Ishikawa (cell line): ENCODE data around the gene ACVR1C.

ENCODE experiments used
- FOXM1 ChIP-seq: IDR thresholded peaks from 2 replicates; pipeline ENCODE4 v1.6.1; 2012; ENCODE audit warnings: low read depth, borderline replicate concordance
- NFIC ChIP-seq: IDR thresholded peaks from 2 replicates; pipeline ENCODE4 v1.6.1; 2012
- TAF1 ChIP-seq: IDR thresholded peaks from 2 replicates; pipeline ENCODE4 v1.6.1; 2012; ENCODE audit warnings: low read depth, mild to moderate bottlenecking
- TF ChIP-seq, protein P1 (sequence below): IDR thresholded peaks from 2 replicates; pipeline ENCODE4 v1.6.1; 2012; ENCODE audit warnings: low read depth, mild to moderate bottlenecking
- TF ChIP-seq, protein P2 (sequence below): IDR thresholded peaks from 2 replicates; pipeline ENCODE4 v1.6.1; 2012

DNA sequence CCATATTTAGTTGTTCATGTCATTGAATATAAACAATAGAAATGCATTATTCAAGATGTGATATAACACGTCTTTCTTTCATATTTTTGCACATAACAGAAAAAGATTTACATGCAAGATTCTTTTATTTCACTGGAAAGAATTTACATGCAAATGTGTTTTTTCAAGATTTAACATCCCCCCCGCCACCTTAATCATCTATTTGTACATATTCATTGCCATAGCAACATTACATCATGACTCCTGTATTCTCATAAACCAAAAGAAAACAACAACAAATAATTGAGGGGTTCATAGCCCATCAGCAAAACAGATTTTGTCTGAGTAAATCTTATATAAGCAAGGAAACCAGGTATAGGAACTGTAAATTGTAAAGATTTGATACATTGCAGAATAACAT, 3.2 kb upstream of the ACVR1C start:
- no peak for TF ChIP-seq NFIC
- TF ChIP-seq, protein P1, sequence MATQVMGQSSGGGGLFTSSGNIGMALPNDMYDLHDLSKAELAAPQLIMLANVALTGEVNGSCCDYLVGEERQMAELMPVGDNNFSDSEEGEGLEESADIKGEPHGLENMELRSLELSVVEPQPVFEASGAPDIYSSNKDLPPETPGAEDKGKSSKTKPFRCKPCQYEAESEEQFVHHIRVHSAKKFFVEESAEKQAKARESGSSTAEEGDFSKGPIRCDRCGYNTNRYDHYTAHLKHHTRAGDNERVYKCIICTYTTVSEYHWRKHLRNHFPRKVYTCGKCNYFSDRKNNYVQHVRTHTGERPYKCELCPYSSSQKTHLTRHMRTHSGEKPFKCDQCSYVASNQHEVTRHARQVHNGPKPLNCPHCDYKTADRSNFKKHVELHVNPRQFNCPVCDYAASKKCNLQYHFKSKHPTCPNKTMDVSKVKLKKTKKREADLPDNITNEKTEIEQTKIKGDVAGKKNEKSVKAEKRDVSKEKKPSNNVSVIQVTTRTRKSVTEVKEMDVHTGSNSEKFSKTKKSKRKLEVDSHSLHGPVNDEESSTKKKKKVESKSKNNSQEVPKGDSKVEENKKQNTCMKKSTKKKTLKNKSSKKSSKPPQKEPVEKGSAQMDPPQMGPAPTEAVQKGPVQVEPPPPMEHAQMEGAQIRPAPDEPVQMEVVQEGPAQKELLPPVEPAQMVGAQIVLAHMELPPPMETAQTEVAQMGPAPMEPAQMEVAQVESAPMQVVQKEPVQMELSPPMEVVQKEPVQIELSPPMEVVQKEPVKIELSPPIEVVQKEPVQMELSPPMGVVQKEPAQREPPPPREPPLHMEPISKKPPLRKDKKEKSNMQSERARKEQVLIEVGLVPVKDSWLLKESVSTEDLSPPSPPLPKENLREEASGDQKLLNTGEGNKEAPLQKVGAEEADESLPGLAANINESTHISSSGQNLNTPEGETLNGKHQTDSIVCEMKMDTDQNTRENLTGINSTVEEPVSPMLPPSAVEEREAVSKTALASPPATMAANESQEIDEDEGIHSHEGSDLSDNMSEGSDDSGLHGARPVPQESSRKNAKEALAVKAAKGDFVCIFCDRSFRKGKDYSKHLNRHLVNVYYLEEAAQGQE = no peak
- TF ChIP-seq, protein P2, sequence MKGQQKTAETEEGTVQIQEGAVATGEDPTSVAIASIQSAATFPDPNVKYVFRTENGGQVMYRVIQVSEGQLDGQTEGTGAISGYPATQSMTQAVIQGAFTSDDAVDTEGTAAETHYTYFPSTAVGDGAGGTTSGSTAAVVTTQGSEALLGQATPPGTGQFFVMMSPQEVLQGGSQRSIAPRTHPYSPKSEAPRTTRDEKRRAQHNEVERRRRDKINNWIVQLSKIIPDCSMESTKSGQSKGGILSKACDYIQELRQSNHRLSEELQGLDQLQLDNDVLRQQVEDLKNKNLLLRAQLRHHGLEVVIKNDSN = no peak
- TF ChIP-seq FOXM1 = no peak
- TF ChIP-seq TAF1 = no peak
